Aortic smooth muscle cell (primary cell): Measurements from ENCODE around the gene C17orf67. TPM values are rescaled to one million over a fixed set of nuclear protein-coding genes. Genes with fewer than 3 reads are reported as not detected.

Experiments used
- total RNA-seq: library from RNA; depleted of rRNA; stranded (reverse); fragments of >200 nt; gene quantifications from 2 replicates; pipeline ENCODE4 v1.2.3, GENCODE V29; 2014

C17orf67 gene
- total RNA-seq: 0.53 and 0.87 TPM in 2 replicates

DNA sequence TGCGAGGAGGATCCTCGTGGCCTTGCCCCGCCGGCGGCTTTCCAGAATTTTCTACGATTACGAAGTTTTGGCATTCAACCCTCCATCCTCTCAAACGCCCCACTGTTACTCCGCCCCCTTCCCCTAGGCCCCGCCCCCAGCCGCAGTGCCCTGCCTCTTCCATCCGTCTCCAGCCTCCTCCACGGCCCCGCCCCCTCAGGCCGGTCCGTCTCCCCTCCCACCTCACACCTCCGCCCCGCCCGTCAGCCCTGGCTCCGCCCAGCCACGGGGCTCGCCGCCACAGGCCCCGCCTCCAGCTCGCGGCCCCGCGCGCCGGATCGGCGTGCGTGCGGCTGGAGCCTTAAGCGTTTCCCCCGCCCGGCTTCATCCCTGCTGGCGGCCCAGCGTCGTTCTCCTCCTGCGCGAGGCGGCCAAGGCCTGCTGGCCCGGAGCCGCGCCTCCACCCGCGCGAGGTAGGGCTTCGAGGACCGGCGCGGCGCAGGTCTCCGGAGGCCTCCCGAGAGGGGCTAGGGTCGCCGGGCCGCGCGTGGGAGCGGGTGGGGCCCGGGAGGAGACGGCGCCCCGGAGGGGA, at the start of gene C17orf67, which contains the start of gene DGKE:
Gene C17orf67, minus strand, starts transcription at position 112 of the 571 bp plus-strand sequence. CDS start 18,110 bp downstream, outside the sequence.
Gene DGKE, plus strand, starts transcription at position 343 of the 571 bp plus-strand sequence. CDS start 645 bp downstream, outside the sequence.

Other genes with a start within 250 kb of the C17orf67 start
- 0.13 TPM in 1 of 2 replicates, not detected in the other for gene NOG, start 240.2 kb downstream of the C17orf67 start, total RNA-seq
- 4.0 and 5.0 TPM in 2 replicates for gene DGKE, start 231 bp upstream of the C17orf67 start, total RNA-seq
- 19.6 and 24.5 TPM in 2 replicates for gene TRIM25, start 80.1 kb upstream of the C17orf67 start, total RNA-seq
- 11.1 and 11.9 TPM in 2 replicates for gene COIL, start 127.1 kb upstream of the C17orf67 start, total RNA-seq
- gene SCPEP1, start 144.2 kb upstream of the C17orf67 start, total RNA-seq: 54.6 and 75.9 TPM in 2 replicates